ENCODE results near the gene PRR30.

DNA sequence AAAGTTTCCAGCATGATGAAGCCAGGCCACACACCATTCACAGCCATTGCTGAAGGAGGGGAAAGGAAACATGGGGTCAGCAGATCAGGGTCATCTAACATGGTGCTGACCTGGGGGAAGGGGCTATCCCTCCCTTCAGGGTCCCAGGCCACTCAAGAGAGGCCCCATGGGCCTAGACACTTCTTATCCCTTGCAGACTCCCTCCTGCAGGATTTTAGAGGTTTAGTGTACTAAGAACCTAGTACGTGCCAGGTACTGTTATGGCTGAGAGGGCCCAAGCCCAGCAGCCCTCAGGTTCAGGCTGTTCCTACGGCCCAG is 43.8 kb downstream of the PRR30 start:
- TF ChIP-seq, protein P1, sequence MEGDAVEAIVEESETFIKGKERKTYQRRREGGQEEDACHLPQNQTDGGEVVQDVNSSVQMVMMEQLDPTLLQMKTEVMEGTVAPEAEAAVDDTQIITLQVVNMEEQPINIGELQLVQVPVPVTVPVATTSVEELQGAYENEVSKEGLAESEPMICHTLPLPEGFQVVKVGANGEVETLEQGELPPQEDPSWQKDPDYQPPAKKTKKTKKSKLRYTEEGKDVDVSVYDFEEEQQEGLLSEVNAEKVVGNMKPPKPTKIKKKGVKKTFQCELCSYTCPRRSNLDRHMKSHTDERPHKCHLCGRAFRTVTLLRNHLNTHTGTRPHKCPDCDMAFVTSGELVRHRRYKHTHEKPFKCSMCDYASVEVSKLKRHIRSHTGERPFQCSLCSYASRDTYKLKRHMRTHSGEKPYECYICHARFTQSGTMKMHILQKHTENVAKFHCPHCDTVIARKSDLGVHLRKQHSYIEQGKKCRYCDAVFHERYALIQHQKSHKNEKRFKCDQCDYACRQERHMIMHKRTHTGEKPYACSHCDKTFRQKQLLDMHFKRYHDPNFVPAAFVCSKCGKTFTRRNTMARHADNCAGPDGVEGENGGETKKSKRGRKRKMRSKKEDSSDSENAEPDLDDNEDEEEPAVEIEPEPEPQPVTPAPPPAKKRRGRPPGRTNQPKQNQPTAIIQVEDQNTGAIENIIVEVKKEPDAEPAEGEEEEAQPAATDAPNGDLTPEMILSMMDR (IDR thresholded peaks at IDR 0.05): no peak
- TF ChIP-seq POLR2A (IDR thresholded peaks at IDR 0.05): no peak
